Measurements from ENCODE around the gene CHST8.

The CHST8 gene

GRCh38 chr19:33799476-33799875 is 177.7 kb downstream of the CHST8 start:
- no peak for DNase-seq

GRCh38 chr19:33800012-33800680 is 178.4 kb downstream of the CHST8 start:
- no peak for DNase-seq

- DNase-seq = no peak
Measured at GRCh38 chr19:33801411-33801810, 179.7 kb downstream of the CHST8 start.

- no peak for DNase-seq
Measured at GRCh38 chr19:33802001-33802400, 180.2 kb downstream of the CHST8 start.

GRCh38 chr19:33802801-33803200 is 181.0 kb downstream of the CHST8 start:
- no peak for DNase-seq

- DNase-seq = no peak
Measured at GRCh38 chr19:33803383-33803782, 181.6 kb downstream of the CHST8 start.

- peak; percentile 78 for DNase-seq
Measured at GRCh38 chr19:33804021-33804799, 182.5 kb downstream of the CHST8 start.

- DNase-seq = no peak
Measured at GRCh38 chr19:33805313-33805712, 183.6 kb downstream of the CHST8 start.

- no peak for DNase-seq
Measured at GRCh38 chr19:33805840-33806433, 184.2 kb downstream of the CHST8 start.

GRCh38 chr19:33806434-33806881 is 184.7 kb downstream of the CHST8 start:
- no peak for DNase-seq

GRCh38 chr19:33808399-33808798 is 186.6 kb downstream of the CHST8 start:
- DNase-seq = no peak

- DNase-seq = peak; percentile 21
Measured at GRCh38 chr19:33809960-33810359, 188.2 kb downstream of the CHST8 start.

- DNase-seq = no peak
Measured at GRCh38 chr19:33810821-33811220, 189.1 kb downstream of the CHST8 start.

GRCh38 chr19:33811246-33811645 is 189.5 kb downstream of the CHST8 start:
- no peak for DNase-seq

- DNase-seq = peak; percentile 36
Measured at GRCh38 chr19:33811736-33812387, 190.1 kb downstream of the CHST8 start.

- DNase-seq = no peak
Measured at GRCh38 chr19:33812388-33813330, 190.9 kb downstream of the CHST8 start.

GRCh38 chr19:33813391-33814101 is 191.8 kb downstream of the CHST8 start:
- DNase-seq = no peak

GRCh38 chr19:33814181-33815165 is 192.7 kb downstream of the CHST8 start:
- DNase-seq = no peak

GRCh38 chr19:33815380-33816340 is 193.9 kb downstream of the CHST8 start:
- peak; percentile 40 for DNase-seq

Measured in fibroblast of upper back skin (primary cell).